Dedifferentiated amniotic fluid mesenchymal stem cell (primary cell): ENCODE data around the gene CA5A.

Source experiments
- DNase-seq: peaks from one replicate; pipeline ENCODE4 v3.0.0-alpha.2; 2016; ENCODE audit errors: extremely low spot score

Gene CA5A

DNA sequence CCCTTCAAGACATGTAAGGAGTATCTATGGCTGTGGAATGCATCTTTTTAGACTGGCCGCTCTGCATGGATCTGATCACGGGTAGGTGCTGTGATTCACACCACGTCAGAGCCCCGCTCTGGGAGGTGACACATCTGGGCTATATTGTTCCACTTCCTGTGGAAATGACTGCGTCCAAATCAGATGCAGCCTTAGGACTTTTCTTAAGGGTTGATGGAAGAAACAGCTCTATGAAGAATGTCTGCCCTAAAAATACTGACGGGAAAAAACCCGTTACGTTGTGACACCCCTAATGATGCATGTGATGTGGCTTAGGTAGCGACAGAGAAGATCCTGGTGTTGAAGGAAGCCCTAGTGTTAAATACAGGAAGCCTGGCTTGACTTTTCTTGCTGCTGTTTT is 27.1 kb upstream of the CA5A start:
- peak; percentile 25 for DNase-seq

- no peak for DNase-seq
These were observed 25.3 kb upstream of the CA5A start for GRCh38 chr16:87961623-87962022.

GRCh38 chr16:87960852-87961251 is 24.5 kb upstream of the CA5A start:
- no peak for DNase-seq

DNA sequence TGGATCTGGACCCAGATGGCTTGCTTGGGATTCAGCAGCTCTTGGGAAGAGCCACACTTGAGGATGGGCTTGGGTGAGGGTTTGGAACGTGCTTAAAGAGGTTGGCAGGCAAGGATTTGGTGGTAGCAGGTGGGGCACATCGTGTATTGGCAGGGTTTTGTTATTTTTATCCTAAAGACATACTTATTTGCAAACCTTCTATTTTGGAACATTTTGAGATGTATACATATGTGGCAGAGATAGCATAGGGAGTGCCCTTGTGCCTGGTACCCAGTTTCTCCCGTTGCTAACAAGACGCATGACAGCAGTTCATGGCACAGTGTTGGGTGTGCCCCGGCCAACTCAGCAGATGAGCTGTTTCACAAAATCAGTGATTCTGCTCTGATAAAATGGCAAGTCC is 24.0 kb upstream of the CA5A start:
- no peak for DNase-seq

DNA sequence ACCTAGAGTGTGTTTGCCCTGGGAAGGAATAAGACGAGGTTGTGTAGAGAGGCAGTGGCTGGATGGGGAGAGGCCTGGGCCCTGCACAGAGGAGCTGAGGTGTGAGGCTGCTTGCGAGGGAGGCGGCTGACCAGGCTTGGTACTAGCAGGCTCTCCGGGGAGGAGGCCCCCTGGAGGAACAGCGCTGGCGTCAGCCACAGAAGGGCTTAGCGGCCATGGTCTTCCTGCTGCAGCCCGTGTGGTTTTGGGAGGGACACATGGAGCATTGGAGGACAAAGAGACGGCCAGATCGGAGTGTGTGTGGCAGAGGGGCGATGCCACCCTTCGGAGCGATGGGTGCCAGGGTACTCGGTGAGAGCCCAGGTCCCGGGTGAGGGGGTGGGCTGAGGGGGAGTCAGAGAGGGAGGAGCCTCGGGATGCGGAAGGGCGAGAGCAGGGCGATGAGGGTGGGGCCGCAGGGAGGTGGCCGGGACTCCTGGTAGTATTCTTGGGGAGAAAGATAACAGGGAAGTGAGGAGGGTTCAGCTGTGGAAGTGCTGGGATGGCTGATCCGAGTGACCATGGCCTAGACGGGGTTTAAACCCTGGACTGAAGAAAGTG is 23.2 kb upstream of the CA5A start:
- no peak for DNase-seq

GRCh38 chr16:87958632-87959031 is 22.3 kb upstream of the CA5A start:
- DNase-seq = no peak

DNA sequence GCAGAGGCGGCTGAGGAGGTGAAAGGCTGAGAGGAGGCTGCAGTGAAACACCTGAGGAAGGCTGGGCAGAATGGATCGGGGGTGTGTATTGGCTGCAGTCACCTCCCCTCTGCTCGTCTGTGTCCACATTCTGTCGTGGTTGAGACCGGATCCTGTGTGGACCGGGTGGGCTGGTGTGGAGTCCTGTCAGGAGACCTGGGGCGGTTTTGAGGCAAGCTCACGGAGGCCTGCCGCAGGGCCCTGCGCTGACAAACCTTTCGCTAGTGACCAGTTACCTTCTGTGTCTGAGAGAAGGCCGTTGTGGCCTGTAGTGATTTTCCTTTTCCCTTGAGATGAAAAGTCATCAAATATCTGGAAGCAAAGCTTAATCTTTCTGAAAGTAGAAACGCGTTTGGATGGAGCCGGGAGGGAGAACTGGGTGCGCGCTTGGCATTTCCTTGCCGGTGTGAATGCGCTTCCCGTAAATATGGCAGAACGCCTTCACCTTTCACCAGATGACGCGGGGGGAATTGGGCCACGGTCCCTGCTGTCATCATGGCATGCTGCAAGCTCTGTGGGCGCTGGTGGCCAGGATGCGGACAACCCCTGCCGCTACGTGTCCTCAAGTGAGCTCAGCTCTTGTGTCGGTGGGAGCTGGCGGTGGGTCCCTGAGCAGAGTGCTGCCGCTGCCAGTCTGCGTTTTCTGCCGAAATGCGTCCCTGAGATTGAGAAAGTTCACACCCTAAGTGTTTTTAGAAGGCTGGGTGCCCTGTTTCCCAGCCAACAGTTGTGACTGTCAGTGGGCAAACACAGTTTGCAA is 21.2 kb upstream of the CA5A start:
- DNase-seq = no peak

- no peak for DNase-seq
These were observed 20.3 kb upstream of the CA5A start for GRCh38 chr16:87956365-87957231.

- no peak for DNase-seq
These were observed 19.7 kb upstream of the CA5A start for GRCh38 chr16:87956098-87956364.

DNA sequence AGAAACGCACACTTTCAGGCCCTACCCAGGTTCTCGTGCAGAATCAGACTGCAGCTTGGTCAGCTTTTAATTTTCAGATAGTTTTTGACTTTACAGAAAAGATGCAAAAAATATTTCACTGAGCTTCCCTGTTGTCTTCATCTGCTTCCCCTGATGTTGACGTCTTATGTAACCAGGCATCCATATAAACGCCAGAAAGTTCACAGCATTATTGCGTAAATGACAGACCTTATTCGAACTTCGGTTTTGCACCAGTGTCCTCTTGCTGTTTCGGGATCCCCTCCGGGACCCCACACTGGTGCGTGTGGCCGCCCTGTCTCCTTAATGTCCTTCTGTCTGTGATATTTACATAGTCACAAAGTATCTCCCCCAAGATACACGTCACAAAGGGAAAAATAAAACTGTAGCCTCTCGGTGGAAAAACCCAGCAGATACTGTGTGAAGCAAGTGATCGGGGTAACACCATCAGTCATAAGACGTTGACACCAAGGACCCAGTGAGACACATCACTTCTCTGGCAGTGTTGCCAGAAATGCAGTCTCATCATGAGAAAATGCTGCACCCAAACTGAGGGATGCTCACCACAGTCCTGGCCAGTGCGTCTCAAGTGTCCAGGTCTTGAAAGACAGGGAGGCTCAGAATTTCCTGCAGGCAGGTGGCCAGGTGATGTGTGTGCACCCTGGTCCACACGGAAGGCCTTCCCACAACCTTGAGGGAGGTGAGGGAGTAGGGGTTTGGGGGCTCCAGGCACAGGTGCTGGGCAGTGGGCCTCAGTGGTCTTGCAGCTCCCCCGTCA is 19.2 kb upstream of the CA5A start:
- no peak for DNase-seq

DNA sequence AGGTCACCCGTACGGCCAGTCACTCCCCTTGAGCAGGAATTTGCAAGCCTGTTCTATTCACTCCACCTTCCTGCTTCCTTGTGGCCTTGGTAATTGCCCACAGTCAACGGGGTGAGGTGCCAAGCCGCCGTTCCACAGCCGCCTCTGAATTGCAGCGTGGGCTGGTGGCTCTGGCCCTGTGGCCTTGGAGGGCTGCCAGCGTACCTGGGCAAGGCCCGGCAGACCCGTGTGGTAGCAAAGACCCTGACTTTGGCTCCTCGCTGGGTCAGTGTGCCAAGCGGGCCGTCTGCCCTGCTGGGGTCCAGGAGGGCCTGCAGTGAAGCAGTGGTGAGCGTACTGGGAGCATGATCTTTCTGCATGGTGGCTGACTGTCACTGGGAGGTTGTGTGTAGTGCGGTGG is 18.5 kb upstream of the CA5A start:
- DNase-seq = no peak

- DNase-seq = no peak
These were observed 18.0 kb upstream of the CA5A start for GRCh38 chr16:87954361-87954760.

GRCh38 chr16:87953308-87954215 is 17.2 kb upstream of the CA5A start:
- no peak for DNase-seq

DNA sequence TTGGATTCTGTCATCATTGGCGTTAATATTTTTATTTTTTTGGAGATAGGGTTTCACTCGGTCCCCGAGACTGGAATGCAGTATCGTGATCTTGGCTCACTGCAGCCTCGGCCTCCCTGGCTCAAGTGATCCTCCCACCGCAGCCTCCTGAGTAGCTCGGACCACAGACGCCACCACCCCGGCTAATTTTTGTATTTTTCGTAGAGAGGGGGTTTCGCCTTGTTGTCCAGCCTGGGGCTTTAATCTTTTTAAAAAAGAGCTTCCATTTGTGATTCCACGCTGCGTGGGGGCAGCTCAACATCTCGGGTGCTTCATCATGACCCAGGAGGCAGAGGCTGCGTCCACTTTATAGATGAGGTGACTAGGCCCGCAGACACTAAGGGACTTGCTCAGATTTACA is 16.4 kb upstream of the CA5A start:
- no peak for DNase-seq

GRCh38 chr16:87951552-87952538 is 15.5 kb upstream of the CA5A start:
- DNase-seq = no peak

DNA sequence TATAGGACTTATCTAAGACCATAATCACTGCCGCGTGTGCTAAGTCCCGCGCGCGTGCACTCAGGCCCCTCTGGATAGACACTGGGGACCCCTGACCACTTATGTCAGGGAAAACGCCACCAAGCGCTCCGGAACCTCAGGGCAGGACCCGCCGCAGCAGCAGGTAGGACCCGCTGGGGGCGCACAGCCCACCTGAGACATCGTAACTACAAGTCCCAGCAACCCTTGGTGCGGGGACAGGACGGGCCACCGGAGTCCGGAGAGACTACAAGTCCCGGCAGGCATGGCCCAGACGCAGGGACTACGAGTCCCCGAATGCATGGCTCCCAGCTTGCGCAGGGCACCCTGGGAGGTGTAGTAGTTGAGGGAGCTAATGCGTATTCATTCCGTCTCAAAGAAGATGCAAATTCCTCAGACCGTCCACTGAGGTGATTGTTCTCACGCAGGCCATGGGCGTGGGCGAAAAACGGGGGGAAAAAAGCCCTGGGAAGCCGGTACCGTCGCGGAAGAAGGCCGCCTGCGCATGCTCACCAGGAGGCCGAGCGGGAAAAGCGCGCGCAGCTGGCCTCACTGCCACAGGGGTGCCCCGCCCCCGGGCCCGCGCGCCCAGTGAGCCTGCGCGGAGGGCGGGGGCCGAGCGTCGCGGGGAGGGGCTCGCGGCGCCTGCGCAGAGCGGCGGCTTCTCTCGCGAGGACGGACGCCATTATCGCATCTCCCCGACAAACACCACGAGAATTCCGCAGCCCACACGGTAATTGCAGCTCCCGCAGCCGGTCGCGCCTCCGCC is 14.6 kb upstream of the CA5A start, which contains the start of gene BANP:
Gene BANP (plus strand): TSS at position 670 of the 787 bp plus-strand sequence. CDS start 23,682 bp downstream, outside the sequence.
- peak; percentile 96 for DNase-seq

GRCh38 chr16:87949071-87949744 is 12.9 kb upstream of the CA5A start:
- DNase-seq = no peak

GRCh38 chr16:87948735-87949070 is 12.4 kb upstream of the CA5A start:
- DNase-seq = no peak
